Measurements from ENCODE around the gene EEFSEC.

The EEFSEC gene

GRCh38 chr3:128313935-128314334 lies 160.7 kb downstream of the EEFSEC start:
- no peak for TF ChIP-seq GABPA (IDR thresholded peaks at IDR 0.05; ENCODE audit: low read depth)
- TF ChIP-seq CTCF (IDR thresholded peaks at IDR 0.05; ENCODE audit: insufficient read depth, low read length), result no peak
- TF ChIP-seq SPI1 (IDR thresholded peaks at IDR 0.05; ENCODE audit: borderline replicate concordance, low read depth), result no peak
- TF ChIP-seq POLR2AphosphoS5 (IDR thresholded peaks at IDR 0.05; ENCODE audit: low read depth), result no peak
- no peak for TF ChIP-seq REST (IDR thresholded peaks at IDR 0.05; ENCODE audit: insufficient replicate concordance, low read depth)
- H3K27me3 ChIP-seq (ENCODE audit: insufficient read depth, poor library complexity, severe bottlenecking), result no peaks in the 10 kb centered on the region
- no peak overlapping the region for H3K27ac ChIP-seq (replicated peaks)
- no peak overlapping the region for H3K4me3 ChIP-seq (replicated peaks; ENCODE audit: insufficient read depth, low read length)
- no peak for DNase-seq (ENCODE audit: low read depth in 1 of 2, low spot score in 1 of 2)

- Histone ChIP-seq H3K27me3 (ENCODE audit: insufficient read depth, poor library complexity, severe bottlenecking) (no peaks in the 10 kb centered on the region), H3K27ac (replicated peaks) (no peak overlapping the region), H3K4me3 (replicated peaks; ENCODE audit: insufficient read depth, low read length) (no peak overlapping the region)
- no peak for DNase-seq (ENCODE audit: low read depth in 1 of 2, low spot score in 1 of 2)
- TF ChIP-seq GABPA (IDR thresholded peaks at IDR 0.05; ENCODE audit: low read depth), result no peak
- no peak for TF ChIP-seq CTCF (IDR thresholded peaks at IDR 0.05; ENCODE audit: insufficient read depth, low read length)
- no peak for TF ChIP-seq POLR2AphosphoS5 (IDR thresholded peaks at IDR 0.05; ENCODE audit: low read depth)
- no peak for TF ChIP-seq REST (IDR thresholded peaks at IDR 0.05; ENCODE audit: insufficient replicate concordance, low read depth)
- no peak for TF ChIP-seq SPI1 (IDR thresholded peaks at IDR 0.05; ENCODE audit: borderline replicate concordance, low read depth)
These were observed 162.0 kb downstream of the EEFSEC start for GRCh38 chr3:128315313-128315712.

- H3K27me3 ChIP-seq (ENCODE audit: insufficient read depth, poor library complexity, severe bottlenecking), result no peaks in the 10 kb centered on the region
- DNase-seq (ENCODE audit: low read depth in 1 of 2, low spot score in 1 of 2), result peak in 1 of 2 experiments; percentile 14
- no peak overlapping the region for H3K4me3 ChIP-seq (replicated peaks; ENCODE audit: insufficient read depth, low read length)
- no peak for TF ChIP-seq GABPA (IDR thresholded peaks at IDR 0.05; ENCODE audit: low read depth)
- TF ChIP-seq SPI1 (IDR thresholded peaks at IDR 0.05; ENCODE audit: borderline replicate concordance, low read depth), result no peak
- TF ChIP-seq REST (IDR thresholded peaks at IDR 0.05; ENCODE audit: insufficient replicate concordance, low read depth), result no peak
- TF ChIP-seq POLR2AphosphoS5 (IDR thresholded peaks at IDR 0.05; ENCODE audit: low read depth), result no peak
- no peak for TF ChIP-seq CTCF (IDR thresholded peaks at IDR 0.05; ENCODE audit: insufficient read depth, low read length)
- H3K27ac ChIP-seq (replicated peaks), result no peak overlapping the region
These were observed 163.2 kb downstream of the EEFSEC start for GRCh38 chr3:128316481-128316891.

Measured in HL-60 (cell line).